Measurements from ENCODE around the gene IQCB1.
"Not testable (repeated sequence)": the region's sequence is repeated elsewhere in the genome, so short reads cannot be mapped to it uniquely, and the experiment has no call there.

Gene IQCB1

GRCh38 chr3:121743106-121743505 is 91.8 kb downstream of the IQCB1 start:
- not testable (repeated sequence) for DNase-seq

GRCh38 chr3:121740896-121741295 is 94.0 kb downstream of the IQCB1 start:
- no peak for DNase-seq

GRCh38 chr3:121739902-121740301 is 95.0 kb downstream of the IQCB1 start:
- no peak for DNase-seq

- DNase-seq = no peak
These were observed 97.2 kb downstream of the IQCB1 start for GRCh38 chr3:121737644-121738043.

GRCh38 chr3:121736112-121736511 is 98.7 kb downstream of the IQCB1 start:
- DNase-seq = no peak

GRCh38 chr3:121735047-121735696 is 99.7 kb downstream of the IQCB1 start:
- DNase-seq = no peak

GRCh38 chr3:121730940-121731687 is 103.7 kb downstream of the IQCB1 start:
- DNase-seq = no peak

- DNase-seq = no peak
These were observed 110.7 kb downstream of the IQCB1 start for GRCh38 chr3:121724130-121724529.

GRCh38 chr3:121723485-121723884 is 111.4 kb downstream of the IQCB1 start:
- DNase-seq = no peak

- no peak for DNase-seq
These were observed 112.4 kb downstream of the IQCB1 start for GRCh38 chr3:121722411-121722810.

GRCh38 chr3:121720163-121720562 is 114.7 kb downstream of the IQCB1 start:
- no peak for DNase-seq
